GM12878 (cell line): Measurements from ENCODE around the gene BRI3BP.

Source experiments
- BCLAF1 ChIP-seq: fragments of 450-650 bp; IDR thresholded peaks from 2 replicates; pipeline ENCODE4 v1.6.1; 2017; ENCODE audit warnings: antibody characterized with exemption, mild to moderate bottlenecking, moderate library complexity
- CREB1 ChIP-seq: IDR thresholded peaks from 2 replicates; pipeline ENCODE4 v1.6.1; 2012; ENCODE audit warnings: low read depth, mild to moderate bottlenecking, inconsistent platforms
- CTCF ChIP-seq, 3 experiments: IDR thresholded peaks in 2 of 3; conservative IDR thresholded peaks in 1 of 3; 2 replicates each; pipeline ENCODE4 v1.5.1; 2011; ENCODE audit warnings: low read depth in 3 of 3, low read length in 3 of 3, mild to moderate bottlenecking in 3 of 3, control low read depth in 2 of 3, moderate library complexity in 2 of 3, inconsistent platforms in 1 of 3, mixed read lengths in 1 of 3; ENCODE audit not compliant: control insufficient read depth in 2 of 3, insufficient read depth in 1 of 3; ENCODE audit errors: extremely low read depth in 1 of 3
- IRF4 ChIP-seq: IDR thresholded peaks from 2 replicates; pipeline ENCODE4 v1.6.1; 2011; ENCODE audit warnings: low read depth, low read length
- MAX ChIP-seq: IDR thresholded peaks from 2 replicates; pipeline ENCODE4 v1.6.1; 2012; ENCODE audit warnings: low read depth, low read length, improper control_type of control experiment
- MXI1 ChIP-seq: fragments of 150-350 bp; IDR thresholded peaks from 2 replicates; pipeline ENCODE4 v1.6.1; 2011; ENCODE audit warnings: low read depth, mild to moderate bottlenecking, inconsistent platforms, low read length, improper control_type of control experiment
- POLR2AphosphoS2 ChIP-seq: IDR thresholded peaks from 2 replicates; pipeline ENCODE4 v1.6.1; 2011; ENCODE audit warnings: low read depth, mild to moderate bottlenecking, low read length, improper control_type of control experiment, moderate library complexity
- POLR2AphosphoS5 ChIP-seq: IDR thresholded peaks from 2 replicates; pipeline ENCODE4 v1.6.1; 2011; ENCODE audit warnings: mild to moderate bottlenecking, low read length, inconsistent platforms
- RB1 ChIP-seq: fragments of 450-650 bp; formaldehyde crosslinking; IDR thresholded peaks from 2 replicates; pipeline ENCODE4 v1.6.1; 2017; ENCODE audit warnings: mild to moderate bottlenecking, borderline replicate concordance
- REST ChIP-seq: IDR thresholded peaks from 2 replicates; pipeline ENCODE4 v1.6.1; 2012; ENCODE audit warnings: mild to moderate bottlenecking, low read depth, low read length
- SPI1 ChIP-seq: IDR thresholded peaks from 2 replicates; pipeline ENCODE4 v1.6.1; 2011; ENCODE audit warnings: low read depth, mild to moderate bottlenecking, low read length, moderate library complexity, borderline replicate concordance; ENCODE audit not compliant: insufficient read depth

- TF ChIP-seq MXI1 (no peak), RB1 (no peak), CREB1 (no peak), IRF4 (no peak), SPI1 (no peak), POLR2AphosphoS5 (no peak), MAX (no peak), BCLAF1 (no peak), POLR2AphosphoS2 (no peak), REST (no peak), CTCF (IDR thresholded peaks at IDR 0.05 in 2 of 3, conservative IDR thresholded peaks at IDR 0.05 in 1 of 3; ENCODE audit: control insufficient read depth in 2 of 3, extremely low read depth in 1 of 3, insufficient read depth in 1 of 3, low read depth in 3 of 3, low read length in 3 of 3) (no peak)
Observed at GRCh38 chr12:125006365-125006764, 12.9 kb downstream of the BRI3BP start.
